T-helper 17 cell (primary cell): ENCODE measurements around the gene CLSTN1. TPM values are rescaled to one million over a fixed set of nuclear protein-coding genes. Genes with fewer than 3 reads are reported as not detected.
"Not testable (repeated sequence)": the region's sequence is repeated elsewhere in the genome, so short reads cannot be mapped to it uniquely, and the experiment has no call there.

Experiments
- ATAC-seq: fragments of 150-1000 bp; cut with Tn5 transposase; 2 replicates; pipeline ENCODE4 v1.10.0; 2021; ENCODE audit warnings: mild to moderate bottlenecking, moderate library complexity
- DNase-seq, 3 donors: peaks; one replicate each; pipeline versions ENCODE4 v3.0.0 to v3.0.0-alpha.2; 2020 to 2021
- H3K9me3 ChIP-seq: one replicate; pipeline ENCODE4 v1.7.0; 2013; ENCODE audit warnings: low read length, mild to moderate bottlenecking; ENCODE audit not compliant: control insufficient read depth, poor library complexity, severe bottlenecking
- H3K27ac Mint-ChIP-seq: one replicate; pipeline ENCODE4 v1.8.0; 2022; ENCODE audit warnings: mild to moderate bottlenecking, moderate library complexity, mixed read lengths
- H3K27me3 Mint-ChIP-seq: one replicate; pipeline ENCODE4 v1.8.0; 2022; ENCODE audit warnings: mixed read lengths
- H3K36me3 Mint-ChIP-seq: one replicate; pipeline ENCODE4 v1.8.0; 2022; ENCODE audit warnings: low read depth, mixed read lengths
- H3K4me1 Mint-ChIP-seq: one replicate; pipeline ENCODE4 v1.8.0; 2022; ENCODE audit warnings: mild to moderate bottlenecking, mixed read lengths
- H3K4me3 Mint-ChIP-seq: one replicate; pipeline ENCODE4 v1.8.0; 2022; ENCODE audit warnings: mild to moderate bottlenecking, moderate library complexity, mixed read lengths
- total RNA-seq, 4 donors: library from RNA in 2 of 4; stranded (reverse) in 2 of 4; gene quantifications; one replicate each; pipeline ENCODE4 v1.2.3 and lab custom pipeline; 2022 to 2026

CLSTN1 gene
- total RNA-seq, 2 donors from 2014 or later, result 86.3 to 91.5 TPM

GRCh38 chr1:9751971-9752370, 71.8 kb downstream of the CLSTN1 start:
- DNase-seq (no peak), ATAC-seq (no peak)
- no peaks in the 10 kb centered on the region for H3K9me3 ChIP-seq
- Mint-ChIP-seq H3K27me3 (no peaks in the 10 kb centered on the region), H3K27ac (no peak overlapping the region), H3K4me1 (peaks cover 10% of the 10 kb centered on the region), H3K4me3 (no peak overlapping the region), H3K36me3 (peaks cover 2% of the 10 kb centered on the region)

- ATAC-seq (no peak), DNase-seq (no peak)
- no peak overlapping the region for H3K27ac Mint-ChIP-seq
- H3K9me3 ChIP-seq, result no peaks in the 10 kb centered on the region
- peaks cover 5% of the 10 kb centered on the region for H3K4me1 Mint-ChIP-seq
- no peaks in the 10 kb centered on the region for H3K27me3 Mint-ChIP-seq
- peaks cover 2% of the 10 kb centered on the region for H3K36me3 Mint-ChIP-seq
- H3K4me3 Mint-ChIP-seq, result no peak overlapping the region
These were observed 74.4 kb downstream of the CLSTN1 start for GRCh38 chr1:9749361-9749760.

- ATAC-seq, H3K36me3 Mint-ChIP-seq, H3K4me3 Mint-ChIP-seq, H3K4me1 Mint-ChIP-seq, H3K27me3 Mint-ChIP-seq, H3K9me3 ChIP-seq, H3K27ac Mint-ChIP-seq, DNase-seq: not testable (repeated sequence)
These were observed 75.4 kb downstream of the CLSTN1 start for GRCh38 chr1:9748391-9748790.

GRCh38 chr1:9746651-9747050, 77.1 kb downstream of the CLSTN1 start:
- no peak for DNase-seq
- peaks cover under 1% of the 10 kb centered on the region for H3K4me1 Mint-ChIP-seq
- no peaks in the 10 kb centered on the region for H3K9me3 ChIP-seq
- H3K36me3 Mint-ChIP-seq, result peaks cover 2% of the 10 kb centered on the region
- H3K27me3 Mint-ChIP-seq, result no peaks in the 10 kb centered on the region
- no peak overlapping the region for H3K4me3 Mint-ChIP-seq
- no peak for ATAC-seq
- no peak overlapping the region for H3K27ac Mint-ChIP-seq

- H3K4me1 Mint-ChIP-seq, result no peaks in the 10 kb centered on the region
- H3K27me3 Mint-ChIP-seq, result no peaks in the 10 kb centered on the region
- DNase-seq (no peak), ATAC-seq (no peak)
- no peak overlapping the region for H3K4me3 Mint-ChIP-seq
- H3K36me3 Mint-ChIP-seq, result peaks cover 2% of the 10 kb centered on the region
- no peaks in the 10 kb centered on the region for H3K9me3 ChIP-seq
- no peak overlapping the region for H3K27ac Mint-ChIP-seq
These were observed 77.6 kb downstream of the CLSTN1 start for GRCh38 chr1:9746211-9746610.

- H3K9me3 ChIP-seq, result no peaks in the 10 kb centered on the region
- H3K36me3 Mint-ChIP-seq, result peaks cover 2% of the 10 kb centered on the region
- no peak overlapping the region for H3K27ac Mint-ChIP-seq
- H3K4me1 Mint-ChIP-seq, result no peaks in the 10 kb centered on the region
- ATAC-seq, result no peak
- no peak for DNase-seq
- no peak overlapping the region for H3K4me3 Mint-ChIP-seq
- no peaks in the 10 kb centered on the region for H3K27me3 Mint-ChIP-seq
These were observed 79.5 kb downstream of the CLSTN1 start for GRCh38 chr1:9744106-9744799.

GRCh38 chr1:9737671-9738070, 86.1 kb downstream of the CLSTN1 start:
- no peaks in the 10 kb centered on the region for H3K36me3 Mint-ChIP-seq
- peak overlapping the region; percentile 84 for H3K27ac Mint-ChIP-seq
- H3K27me3 Mint-ChIP-seq, result no peaks in the 10 kb centered on the region
- ATAC-seq, result no peak
- no peaks in the 10 kb centered on the region for H3K9me3 ChIP-seq
- no peak overlapping the region for H3K4me3 Mint-ChIP-seq
- peaks cover 8% of the 10 kb centered on the region for H3K4me1 Mint-ChIP-seq
- no peak for DNase-seq

- H3K4me3 Mint-ChIP-seq, result no peak overlapping the region
- no peak for DNase-seq
- no peaks in the 10 kb centered on the region for H3K36me3 Mint-ChIP-seq
- peaks cover 9% of the 10 kb centered on the region for H3K4me1 Mint-ChIP-seq
- no peaks in the 10 kb centered on the region for H3K27me3 Mint-ChIP-seq
- no peaks in the 10 kb centered on the region for H3K9me3 ChIP-seq
- H3K27ac Mint-ChIP-seq, result peak overlapping the region; percentile 84
- ATAC-seq, result no peak
These were observed 86.7 kb downstream of the CLSTN1 start for GRCh38 chr1:9737057-9737456.

- no peaks in the 10 kb centered on the region for H3K9me3 ChIP-seq
- Mint-ChIP-seq H3K36me3 (peaks cover 2% of the 10 kb centered on the region), H3K27ac (no peak overlapping the region), H3K4me1 (peaks cover 17% of the 10 kb centered on the region), H3K4me3 (no peak overlapping the region), H3K27me3 (no peaks in the 10 kb centered on the region)
- DNase-seq (no peak), ATAC-seq (no peak)
These were observed 87.5 kb downstream of the CLSTN1 start for GRCh38 chr1:9736241-9736640.

GRCh38 chr1:9735800-9736199, 88.0 kb downstream of the CLSTN1 start:
- Mint-ChIP-seq H3K27me3 (no peaks in the 10 kb centered on the region), H3K36me3 (peaks cover 3% of the 10 kb centered on the region), H3K4me3 (no peak overlapping the region), H3K4me1 (peaks cover 18% of the 10 kb centered on the region), H3K27ac (no peak overlapping the region)
- H3K9me3 ChIP-seq, result no peaks in the 10 kb centered on the region
- DNase-seq, result no peak
- ATAC-seq, result no peak

GRCh38 chr1:9733160-9733789, 90.5 kb downstream of the CLSTN1 start:
- no peak overlapping the region for H3K4me3 Mint-ChIP-seq
- no peaks in the 10 kb centered on the region for H3K9me3 ChIP-seq
- no peak for DNase-seq
- H3K27me3 Mint-ChIP-seq, result no peaks in the 10 kb centered on the region
- peak overlapping the region; percentile 91 for H3K27ac Mint-ChIP-seq
- H3K4me1 Mint-ChIP-seq, result peaks cover 33% of the 10 kb centered on the region
- ATAC-seq, result no peak
- H3K36me3 Mint-ChIP-seq, result peaks cover 7% of the 10 kb centered on the region

GRCh38 chr1:9732123-9732971, 91.4 kb downstream of the CLSTN1 start:
- H3K9me3 ChIP-seq, result no peaks in the 10 kb centered on the region
- no peaks in the 10 kb centered on the region for H3K27me3 Mint-ChIP-seq
- ATAC-seq, result no peak
- H3K4me3 Mint-ChIP-seq, result no peak overlapping the region
- H3K36me3 Mint-ChIP-seq, result peaks cover 7% of the 10 kb centered on the region
- DNase-seq, result no peak
- peak overlapping the region; percentile 91 for H3K27ac Mint-ChIP-seq
- H3K4me1 Mint-ChIP-seq, result peaks cover 39% of the 10 kb centered on the region

- H3K36me3 Mint-ChIP-seq, result peaks cover 7% of the 10 kb centered on the region
- H3K9me3 ChIP-seq, result no peaks in the 10 kb centered on the region
- peak overlapping the region; percentile 39 for H3K4me3 Mint-ChIP-seq
- no peak for ATAC-seq
- DNase-seq, result no peak
- H3K27me3 Mint-ChIP-seq, result no peaks in the 10 kb centered on the region
- peaks cover 42% of the 10 kb centered on the region for H3K4me1 Mint-ChIP-seq
- H3K27ac Mint-ChIP-seq, result peak overlapping the region; percentile 91
These were observed 92.2 kb downstream of the CLSTN1 start for GRCh38 chr1:9731561-9731960.
